ENCODE results near the gene ZBTB9. TPM values are rescaled to one million over a fixed set of nuclear protein-coding genes. Genes with fewer than 3 reads are reported as not detected.

Gene ZBTB9
- total RNA-seq, 1 donor from 2014 or later = 9.6 TPM

DNA sequence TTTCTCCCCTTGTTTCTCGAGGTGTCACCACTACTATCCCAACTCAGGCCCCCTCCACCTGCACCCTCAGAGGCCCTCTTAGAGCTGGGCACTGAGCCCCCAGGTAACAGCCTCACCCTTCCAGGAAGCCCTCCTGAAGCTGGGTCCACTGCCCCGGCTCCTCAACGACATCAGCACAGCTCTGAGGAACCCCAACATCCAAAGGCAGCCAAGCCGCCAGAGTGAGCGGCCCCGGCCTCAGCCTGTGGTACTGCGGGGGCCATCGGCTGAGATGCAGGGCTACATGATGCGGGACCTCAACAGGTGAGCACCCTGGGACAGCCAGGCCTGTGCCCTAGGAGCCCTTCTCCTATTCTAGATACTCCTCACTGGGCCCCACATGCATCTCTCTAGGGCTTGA is 12.9 kb upstream of the ZBTB9 start:
- no peak overlapping the region for H3K4me3 Mint-ChIP-seq
- DNase-seq (ENCODE audit: low spot score in 2 of 2, unreplicated experiment in 2 of 2) = no peak
- no peaks in the 10 kb centered on the region for H3K9me3 Mint-ChIP-seq
- peaks cover 37% of the 10 kb centered on the region for H3K36me3 Mint-ChIP-seq
- TF ChIP-seq, protein P1, sequence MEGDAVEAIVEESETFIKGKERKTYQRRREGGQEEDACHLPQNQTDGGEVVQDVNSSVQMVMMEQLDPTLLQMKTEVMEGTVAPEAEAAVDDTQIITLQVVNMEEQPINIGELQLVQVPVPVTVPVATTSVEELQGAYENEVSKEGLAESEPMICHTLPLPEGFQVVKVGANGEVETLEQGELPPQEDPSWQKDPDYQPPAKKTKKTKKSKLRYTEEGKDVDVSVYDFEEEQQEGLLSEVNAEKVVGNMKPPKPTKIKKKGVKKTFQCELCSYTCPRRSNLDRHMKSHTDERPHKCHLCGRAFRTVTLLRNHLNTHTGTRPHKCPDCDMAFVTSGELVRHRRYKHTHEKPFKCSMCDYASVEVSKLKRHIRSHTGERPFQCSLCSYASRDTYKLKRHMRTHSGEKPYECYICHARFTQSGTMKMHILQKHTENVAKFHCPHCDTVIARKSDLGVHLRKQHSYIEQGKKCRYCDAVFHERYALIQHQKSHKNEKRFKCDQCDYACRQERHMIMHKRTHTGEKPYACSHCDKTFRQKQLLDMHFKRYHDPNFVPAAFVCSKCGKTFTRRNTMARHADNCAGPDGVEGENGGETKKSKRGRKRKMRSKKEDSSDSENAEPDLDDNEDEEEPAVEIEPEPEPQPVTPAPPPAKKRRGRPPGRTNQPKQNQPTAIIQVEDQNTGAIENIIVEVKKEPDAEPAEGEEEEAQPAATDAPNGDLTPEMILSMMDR (IDR thresholded peaks at IDR 0.05; ENCODE audit: unreplicated experiment) = no peak
- H3K27ac Mint-ChIP-seq = no peak overlapping the region
- no peaks in the 10 kb centered on the region for H3K4me1 Mint-ChIP-seq
- no peaks in the 10 kb centered on the region for H3K27me3 Mint-ChIP-seq (ENCODE audit: low read depth)

DNA sequence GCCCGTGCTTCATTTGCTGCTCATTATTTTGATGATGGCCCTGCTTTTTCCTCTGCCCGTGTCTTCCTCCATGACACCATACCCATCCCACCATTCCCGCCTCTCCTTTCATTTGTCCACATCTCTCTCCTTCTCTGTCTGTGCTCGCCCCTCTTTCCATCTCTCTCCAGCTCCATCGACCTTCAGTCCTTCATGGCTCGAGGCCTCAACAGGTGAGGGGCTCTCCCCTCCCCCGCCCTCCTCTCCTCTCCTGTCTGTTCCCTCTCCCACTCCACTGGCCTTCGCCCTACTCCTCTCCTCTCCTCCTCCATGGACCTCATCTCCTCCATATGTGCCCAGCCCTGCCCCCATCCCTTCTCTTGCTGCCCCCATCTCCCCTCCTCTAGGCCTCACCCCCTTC is 12.1 kb upstream of the ZBTB9 start:
- H3K36me3 Mint-ChIP-seq = peaks cover 35% of the 10 kb centered on the region
- TF ChIP-seq, protein P1 (IDR thresholded peaks at IDR 0.05; ENCODE audit: unreplicated experiment) = no peak

DNA sequence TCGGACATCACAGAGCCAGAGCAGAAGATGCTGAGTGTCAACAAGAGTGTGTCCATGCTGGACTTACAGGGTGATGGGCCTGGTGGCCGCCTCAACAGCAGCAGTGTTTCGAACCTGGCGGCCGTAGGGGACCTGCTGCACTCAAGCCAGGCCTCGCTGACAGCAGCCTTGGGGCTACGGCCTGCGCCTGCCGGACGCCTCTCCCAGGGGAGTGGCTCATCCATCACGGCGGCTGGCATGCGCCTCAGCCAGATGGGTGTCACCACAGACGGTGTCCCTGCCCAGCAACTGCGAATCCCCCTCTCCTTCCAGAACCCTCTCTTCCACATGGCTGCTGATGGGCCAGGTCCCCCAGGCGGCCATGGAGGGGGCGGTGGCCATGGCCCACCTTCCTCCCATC is 11.4 kb upstream of the ZBTB9 start:
- no peak for DNase-seq (ENCODE audit: low spot score in 2 of 2, unreplicated experiment in 2 of 2)
- H3K27ac Mint-ChIP-seq = no peak overlapping the region
- H3K36me3 Mint-ChIP-seq = peaks cover 39% of the 10 kb centered on the region
- no peaks in the 10 kb centered on the region for H3K27me3 Mint-ChIP-seq (ENCODE audit: low read depth)
- H3K4me1 Mint-ChIP-seq = no peaks in the 10 kb centered on the region
- TF ChIP-seq, protein P1 (IDR thresholded peaks at IDR 0.05; ENCODE audit: unreplicated experiment) = no peak
- no peaks in the 10 kb centered on the region for H3K9me3 Mint-ChIP-seq
- no peak overlapping the region for H3K4me3 Mint-ChIP-seq

More for the DNA sequence above, 12.1 kb upstream of the ZBTB9 start:
- Mint-ChIP-seq H3K4me1 (no peaks in the 10 kb centered on the region), H3K27me3 (ENCODE audit: low read depth) (no peaks in the 10 kb centered on the region), H3K27ac (no peak overlapping the region), H3K9me3 (no peaks in the 10 kb centered on the region), H3K4me3 (no peak overlapping the region)
- no peak for DNase-seq (ENCODE audit: low spot score in 2 of 2, unreplicated experiment in 2 of 2)

DNA sequence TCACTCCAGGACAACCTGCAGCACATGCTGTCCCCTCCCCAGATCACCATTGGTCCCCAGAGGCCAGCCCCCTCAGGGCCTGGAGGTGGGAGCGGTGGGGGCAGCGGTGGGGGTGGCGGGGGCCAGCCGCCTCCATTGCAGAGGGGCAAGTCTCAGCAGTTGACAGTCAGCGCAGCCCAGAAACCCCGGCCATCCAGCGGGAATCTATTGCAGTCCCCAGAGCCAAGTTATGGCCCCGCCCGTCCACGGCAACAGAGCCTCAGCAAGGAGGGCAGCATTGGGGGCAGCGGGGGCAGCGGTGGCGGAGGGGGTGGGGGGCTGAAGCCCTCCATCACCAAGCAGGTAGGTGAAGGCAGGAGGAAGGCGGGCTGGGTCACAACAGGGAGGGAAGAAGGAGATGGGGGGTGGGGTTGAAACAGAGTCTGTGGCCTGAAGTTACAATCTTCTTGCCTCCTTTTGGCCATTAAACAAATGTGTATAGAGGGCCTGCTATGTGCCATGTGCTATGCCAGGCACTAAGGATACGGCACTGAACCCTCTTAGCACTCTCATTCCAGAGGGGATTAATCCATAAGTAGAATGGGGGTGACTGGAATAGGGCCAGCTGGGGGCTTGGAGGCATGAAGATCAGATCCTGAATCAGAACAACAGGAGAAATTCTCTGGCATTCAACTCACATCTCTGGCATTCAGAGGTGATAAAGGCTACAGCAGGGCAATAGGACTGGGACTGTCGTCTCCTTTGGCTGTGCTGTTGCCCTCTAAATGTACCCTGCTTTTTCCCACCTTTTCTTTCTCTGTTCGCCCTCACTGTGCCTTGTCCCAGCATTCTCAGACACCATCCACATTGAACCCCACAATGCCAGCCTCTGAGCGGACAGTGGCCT is 10.5 kb upstream of the ZBTB9 start:
- Mint-ChIP-seq H3K9me3 (no peaks in the 10 kb centered on the region), H3K36me3 (peaks cover 39% of the 10 kb centered on the region), H3K27ac (no peak overlapping the region), H3K27me3 (ENCODE audit: low read depth) (no peaks in the 10 kb centered on the region), H3K4me1 (no peaks in the 10 kb centered on the region), H3K4me3 (no peak overlapping the region)
- no peak for DNase-seq (ENCODE audit: low spot score in 2 of 2, unreplicated experiment in 2 of 2)
- TF ChIP-seq, protein P1 (IDR thresholded peaks at IDR 0.05; ENCODE audit: unreplicated experiment) = no peak

DNA sequence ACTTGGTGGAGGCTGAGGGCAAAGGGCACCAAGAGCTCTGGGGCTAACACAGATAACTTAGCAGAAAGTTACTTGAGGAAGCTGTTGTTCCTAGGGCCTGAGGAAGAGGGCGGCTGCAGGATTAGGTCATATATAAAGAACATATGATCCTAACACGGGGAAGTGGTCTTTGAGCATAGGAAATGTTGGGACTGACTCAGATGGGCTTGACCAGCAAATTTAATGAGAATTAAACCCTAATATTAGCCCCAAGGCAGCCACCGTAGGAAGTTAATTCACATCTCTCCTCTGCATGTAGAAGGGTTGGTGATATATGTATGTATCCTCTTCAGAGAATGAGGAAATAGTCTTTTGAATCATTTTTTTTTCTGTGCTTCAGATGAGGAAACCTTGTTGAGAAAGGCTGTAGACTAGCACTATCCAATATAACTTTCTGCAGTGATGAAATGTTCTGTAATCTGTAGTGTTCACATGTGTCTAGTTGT is 9.2 kb upstream of the ZBTB9 start:
- Mint-ChIP-seq H3K27me3 (ENCODE audit: low read depth) (no peaks in the 10 kb centered on the region), H3K9me3 (no peaks in the 10 kb centered on the region), H3K4me3 (no peak overlapping the region), H3K27ac (no peak overlapping the region), H3K36me3 (peaks cover 38% of the 10 kb centered on the region), H3K4me1 (no peaks in the 10 kb centered on the region)
- TF ChIP-seq, protein P1 (IDR thresholded peaks at IDR 0.05; ENCODE audit: unreplicated experiment) = no peak
- no peak for DNase-seq (ENCODE audit: low spot score in 2 of 2, unreplicated experiment in 2 of 2)
